PC-3 (cell line): Measurements from ENCODE around the gene YBX2. TPM values are rescaled to one million over a fixed set of nuclear protein-coding genes. Genes with fewer than 3 reads are reported as not detected.

Experiments
- ATAC-seq: fragments of 200-7000 bp; cut with Tn5 transposase; 2 replicates; pipeline ENCODE4 v1.9.1; 2020; ENCODE audit warnings: mild to moderate bottlenecking, moderate library complexity
- BruUV-seq: library from RNA; stranded (reverse); fragments of 400-500 nt; replicated peaks from 2 replicates; lab custom pipeline; 2021; lab: Mats Ljungman, UMichigan
- CTCF ChIA-PET: fragments of 300-600 bp; sonication (Branson Sonifier 250); formaldehyde crosslinking; loops from one replicate; lab custom pipeline; 2022; ENCODE audit warnings: antibody characterized with exemption; lab: Charles Lee
- POLR2A ChIA-PET: fragments of 300-600 bp; sonication (Branson Sonifier 250); formaldehyde crosslinking; loops from one replicate; lab custom pipeline; 2022; ENCODE audit warnings: antibody characterized with exemption; ENCODE audit not compliant: unreplicated experiment; lab: Charles Lee
- DNase-seq: peaks from one replicate; pipeline ENCODE4 v3.0.0-alpha.2; 2015
- H2AFZ ChIP-seq: fragments of 300-600 bp; sonication (generic); 2 replicates; pipeline ENCODE4 v1.6.0; 2016; ENCODE audit warnings: antibody characterized with exemption, low read length
- H3F3A ChIP-seq: fragments of 300-600 bp; sonication (generic); one replicate; pipeline ENCODE4 v1.6.0; 2017; ENCODE audit warnings: antibody characterized with exemption, low read length, control low read depth, mild to moderate bottlenecking; ENCODE audit not compliant: unreplicated experiment
- H3K27ac ChIP-seq: fragments of 300-600 bp; sonication (generic); 2 replicates; pipeline ENCODE4 v1.5.1; 2016; ENCODE audit warnings: mild to moderate bottlenecking, low read length
- H3K27me3 ChIP-seq: fragments of 300-600 bp; sonication (generic); 2 replicates; pipeline ENCODE4 v1.6.1; 2016; ENCODE audit warnings: low read length, mixed read lengths
- H3K36me3 ChIP-seq: fragments of 300-600 bp; sonication (generic); 2 replicates; pipeline ENCODE4 v1.6.1; 2016; ENCODE audit warnings: low read depth, mixed run types, low read length, mixed read lengths
- H3K4me1 ChIP-seq: fragments of 300-600 bp; sonication (generic); 2 replicates; pipeline ENCODE4 v1.5.1; 2016; ENCODE audit warnings: low read length; ENCODE audit not compliant: insufficient read depth
- H3K4me2 ChIP-seq: fragments of 300-600 bp; sonication (generic); 2 replicates; pipeline ENCODE4 v1.6.0; 2016; ENCODE audit warnings: low read length
- H3K4me3 ChIP-seq: fragments of 300-600 bp; sonication (generic); 2 replicates; pipeline ENCODE4 v1.5.1; 2016; ENCODE audit warnings: mild to moderate bottlenecking, low read length, mixed read lengths
- H3K79me2 ChIP-seq: fragments of 300-600 bp; sonication (generic); 2 replicates; pipeline ENCODE4 v1.6.1; 2017; ENCODE audit warnings: low read length, mixed read lengths
- H3K9ac ChIP-seq: fragments of 300-600 bp; sonication (generic); 2 replicates; pipeline ENCODE4 v1.6.0; 2016; ENCODE audit warnings: mild to moderate bottlenecking, low read length
- H3K9me2 ChIP-seq: fragments of 300-600 bp; sonication (generic); replicated peaks from 2 replicates; pipeline ENCODE4 v1.6.1; 2016; ENCODE audit warnings: mixed run types, low read length, mixed read lengths
- H3K9me3 ChIP-seq: fragments of 300-600 bp; sonication (generic); 2 replicates; pipeline ENCODE4 v1.6.1; 2016; ENCODE audit warnings: low read length, mixed read lengths
- H4K20me1 ChIP-seq: fragments of 300-600 bp; sonication (generic); 2 replicates; pipeline ENCODE4 v1.6.1; 2016; ENCODE audit warnings: low read length, mixed read lengths
- CTCF ChIP-seq: fragments of 300-600 bp; sonication (generic); conservative IDR thresholded peaks from 2 replicates; pipeline ENCODE4 v1.5.1; 2017; ENCODE audit warnings: antibody characterized with exemption, low read depth, mild to moderate bottlenecking, low read length
- EZH2 ChIP-seq: fragments of 300-600 bp; sonication (generic); IDR thresholded peaks from one replicate; pipeline ENCODE4 v1.6.1; 2017; ENCODE audit warnings: antibody characterized with exemption, mild to moderate bottlenecking, low read length; ENCODE audit not compliant: unreplicated experiment
- EZH2phosphoT487 ChIP-seq: fragments of 300-600 bp; sonication (generic); IDR thresholded peaks from 2 replicates; pipeline ENCODE4 v1.6.1; 2018; ENCODE audit warnings: mild to moderate bottlenecking, antibody characterized with exemption, low read length, borderline replicate concordance
- intact Hi-C: fragments of 100-400 bp; cut with micrococcal nuclease; formaldehyde crosslinking; loops from 2 replicates; pipeline ENCODE4 v1.9.0; 2023
- total RNA-seq: library from RNA; depleted of rRNA; stranded (reverse); fragments of >200 nt; gene quantifications from 2 replicates; pipeline ENCODE4 v1.2.3, GENCODE V29; 2014

YBX2 gene
- total RNA-seq, 1 experiment from 2014 or later, result 1.1 TPM

DNA sequence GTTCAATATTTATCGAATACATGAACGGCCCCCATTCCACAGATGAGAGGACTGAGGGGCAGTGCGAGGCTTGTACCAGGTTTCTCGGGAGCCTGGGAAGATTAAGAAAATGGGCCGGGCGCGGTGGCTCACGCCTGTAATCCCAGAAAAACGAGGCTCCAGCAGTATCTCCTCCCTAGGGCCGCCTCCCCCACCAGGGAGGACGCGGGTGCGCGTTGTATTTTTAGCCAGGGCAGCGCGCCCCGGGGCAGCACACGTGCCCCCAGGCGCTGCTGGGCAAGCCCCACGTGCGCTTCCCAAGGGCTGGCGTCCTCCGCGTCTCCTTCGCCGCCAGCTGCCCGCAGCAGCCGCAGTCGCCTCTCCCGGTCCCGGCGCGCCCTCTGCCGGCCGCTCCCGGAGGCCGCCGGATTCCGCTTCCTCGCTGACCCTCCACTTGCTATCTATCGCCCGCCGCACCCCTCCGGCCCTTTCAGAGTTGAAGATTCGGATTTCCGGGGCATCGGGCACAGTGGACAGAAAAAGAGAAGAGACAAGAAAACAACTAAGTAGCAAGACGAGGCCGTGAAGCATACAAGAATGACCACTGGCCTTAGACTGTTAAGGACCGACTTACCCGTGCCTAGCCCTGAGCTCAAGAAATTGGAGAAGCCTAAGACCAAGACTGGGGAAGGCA is 1.9 kb upstream of the YBX2 start:
- peak overlapping the region; percentile 74 for H2AFZ ChIP-seq
- ChIA-PET CTCF (interaction anchor here (0.6 to 1.5 kb wide), 5 partner anchors 10 to 251 kb away, joined by 3 to 14 read pairs (median 4); partner anchors contain the start of gene SLC2A4), POLR2A (interaction anchor here (0.6 kb wide), 1 partner anchor 11 kb away, joined by 3 read pairs; no protein-coding TSS in a partner anchor)
- H3F3A ChIP-seq, result no peaks in the 10 kb centered on the region
- no peak overlapping the region for H3K27ac ChIP-seq
- intact Hi-C loops, result loop anchor here (1.0 kb wide), 1 partner anchor 15 kb away; the partner anchor contains the start of gene SLC2A4
- BruUV-seq, result no TSS peak
- DNase-seq (peak; percentile 83), ATAC-seq (peak; percentile 78)
- no peaks in the 10 kb centered on the region for H4K20me1 ChIP-seq
- no peak overlapping the region; the same call in 1 of the 2 replicates for H3K9ac ChIP-seq
- H3K79me2 ChIP-seq, result no peaks in the 10 kb centered on the region
- no peaks in the 10 kb centered on the region for H3K9me2 ChIP-seq
- no peaks in the 10 kb centered on the region for H3K27me3 ChIP-seq
- H3K9me3 ChIP-seq, result no peaks in the 10 kb centered on the region
- peak overlapping the region; percentile 77 for H3K4me2 ChIP-seq
- H3K4me1 ChIP-seq, result peaks cover 7% of the 10 kb centered on the region; the same call in 1 of the 2 replicates
- H3K4me3 ChIP-seq, result peak overlapping the region; percentile 46; the same call in 1 of the 2 replicates
- no peak for TF ChIP-seq EZH2
- peak; percentile 86 for TF ChIP-seq CTCF
- TF ChIP-seq EZH2phosphoT487, result no peak
- H3K36me3 ChIP-seq, result no peaks in the 10 kb centered on the region

- H3K9ac ChIP-seq, result no peak overlapping the region
- ChIA-PET POLR2A (no interaction called here), CTCF (interaction anchor here (0.9 to 1.5 kb wide), 3 partner anchors 9 to 250 kb away, joined by 3 to 14 read pairs (median 4); partner anchors contain the start of gene SLC2A4)
- no peaks in the 10 kb centered on the region for H3K79me2 ChIP-seq
- H3K4me3 ChIP-seq, result peak overlapping the region; percentile 62
- peaks cover 7% of the 10 kb centered on the region; the same call in 1 of the 2 replicates for H3K4me1 ChIP-seq
- H3K4me2 ChIP-seq, result peak overlapping the region; percentile 82
- no TSS peak for BruUV-seq
- H3K27me3 ChIP-seq, result no peaks in the 10 kb centered on the region
- peak; percentile 47 for DNase-seq
- ATAC-seq, result peak; percentile 39
- no peak overlapping the region for H3K27ac ChIP-seq
- intact Hi-C loops, result loop anchor here (1.0 kb wide), 1 partner anchor 14 kb away; the partner anchor contains the start of gene SLC2A4
- no peaks in the 10 kb centered on the region for H3F3A ChIP-seq
- H3K9me2 ChIP-seq, result no peaks in the 10 kb centered on the region
- no peaks in the 10 kb centered on the region for H3K36me3 ChIP-seq
- no peak; the same call in 1 of the 2 replicates for TF ChIP-seq CTCF
- TF ChIP-seq EZH2phosphoT487, result no peak
- no peak for TF ChIP-seq EZH2
- peak overlapping the region; percentile 87 for H2AFZ ChIP-seq
- no peaks in the 10 kb centered on the region for H4K20me1 ChIP-seq
- H3K9me3 ChIP-seq, result no peaks in the 10 kb centered on the region
These were observed 1.1 kb upstream of the YBX2 start for GRCh38 chr17:7295230-7296180.
